ENCODE data around the gene AHNAK2. TPM values are rescaled to one million over a fixed set of nuclear protein-coding genes. Genes with fewer than 3 reads are reported as not detected.

The AHNAK2 gene
- total RNA-seq, 1 donor from 2014 or later, result 13.7 TPM

GRCh38 chr14:105019861-105020814 is 42.0 kb upstream of the AHNAK2 start:
- Histone ChIP-seq H3K27me3 (no peaks in the 10 kb centered on the region), H3K4me1 (peaks cover 27% of the 10 kb centered on the region), H3K9me3 (no peaks in the 10 kb centered on the region), H3K4me3 (peak overlapping the region; percentile 66), H3K36me3 (no peaks in the 10 kb centered on the region), H3K27ac (peak overlapping the region; percentile 67)
- intact Hi-C loops (cut with DNase I), result no loop called here
- peak; percentile 7 for ATAC-seq
- no peak for TF ChIP-seq CTCF (IDR thresholded peaks at IDR 0.05)
- DNase-seq, result peak; percentile 73

GRCh38 chr14:105018414-105018813 is 40.2 kb upstream of the AHNAK2 start:
- DNase-seq (no peak), ATAC-seq (no peak)
- no peaks in the 10 kb centered on the region for H3K27me3 ChIP-seq
- no peaks in the 10 kb centered on the region for H3K36me3 ChIP-seq
- peaks cover 27% of the 10 kb centered on the region for H3K4me1 ChIP-seq
- intact Hi-C loops (cut with DNase I), result no loop called here
- H3K9me3 ChIP-seq, result no peaks in the 10 kb centered on the region
- H3K27ac ChIP-seq, result no peak overlapping the region
- no peak overlapping the region for H3K4me3 ChIP-seq
- no peak for TF ChIP-seq CTCF (IDR thresholded peaks at IDR 0.05)

- Histone ChIP-seq H3K9me3 (no peaks in the 10 kb centered on the region), H3K4me1 (peaks cover 16% of the 10 kb centered on the region), H3K27me3 (no peaks in the 10 kb centered on the region), H3K4me3 (no peak overlapping the region), H3K27ac (no peak overlapping the region), H3K36me3 (peaks cover 6% of the 10 kb centered on the region)
- DNase-seq (no peak), ATAC-seq (no peak)
- intact Hi-C loops (cut with DNase I), result no loop called here
- TF ChIP-seq CTCF (IDR thresholded peaks at IDR 0.05), result no peak
Observed at GRCh38 chr14:105015905-105016304, 37.7 kb upstream of the AHNAK2 start.

GRCh38 chr14:105015242-105015641 is 37.1 kb upstream of the AHNAK2 start:
- no peaks in the 10 kb centered on the region for H3K27me3 ChIP-seq
- TF ChIP-seq CTCF (IDR thresholded peaks at IDR 0.05), result no peak
- H3K4me3 ChIP-seq, result no peak overlapping the region
- ATAC-seq (no peak), DNase-seq (no peak)
- no peaks in the 10 kb centered on the region for H3K9me3 ChIP-seq
- H3K36me3 ChIP-seq, result peaks cover 13% of the 10 kb centered on the region
- H3K27ac ChIP-seq, result no peak overlapping the region
- intact Hi-C loops (cut with DNase I), result no loop called here
- peaks cover 16% of the 10 kb centered on the region for H3K4me1 ChIP-seq

GRCh38 chr14:105014631-105015030 is 36.5 kb upstream of the AHNAK2 start:
- H3K4me1 ChIP-seq, result peaks cover 10% of the 10 kb centered on the region
- no peak for TF ChIP-seq CTCF (IDR thresholded peaks at IDR 0.05)
- no peaks in the 10 kb centered on the region for H3K9me3 ChIP-seq
- DNase-seq (no peak), ATAC-seq (no peak)
- H3K4me3 ChIP-seq, result no peak overlapping the region
- no peak overlapping the region for H3K27ac ChIP-seq
- intact Hi-C loops (cut with DNase I), result no loop called here
- no peaks in the 10 kb centered on the region for H3K27me3 ChIP-seq
- H3K36me3 ChIP-seq, result peaks cover 19% of the 10 kb centered on the region
